Psoas muscle (tissue), 8 donors: Measurements from ENCODE around the gene TMPO. TPM values are rescaled to one million over a fixed set of nuclear protein-coding genes. Genes with fewer than 3 reads are reported as not detected.
"Not testable (repeated sequence)": the region's sequence is repeated elsewhere in the genome, so short reads cannot be mapped to it uniquely, and the experiment has no call there.

Source experiments
- ATAC-seq, 4 donors: fragments of 200-7000 bp; cut with Tn5 transposase; one replicate each; pipeline ENCODE4 v1.9.1; 2020; ENCODE audit warnings: moderate library complexity in 3 of 4, mild to moderate bottlenecking in 2 of 4
- DNase-seq, 2 donors: peaks; one replicate each; pipeline ENCODE4 v3.0.0-alpha.2; 2020
- H3K27ac ChIP-seq: fragments of 200-600 bp; one replicate; pipeline ENCODE4 v1.8.0; 2022
- H3K27me3 ChIP-seq, 3 donors: fragments of 200-600 bp in 1 of 3; one replicate each; pipeline versions ENCODE4 v1.6.1 to v1.8.0; 2013 to 2022; ENCODE audit warnings: low read length in 2 of 3, mild to moderate bottlenecking in 2 of 3, moderate library complexity in 1 of 3; ENCODE audit not compliant: insufficient read depth in 3 of 3
- H3K36me3 ChIP-seq, 2 donors: fragments of 200-600 bp in 1 of 2; one replicate each; pipeline versions ENCODE4 v1.6.1 to v1.8.0; 2013 to 2022; ENCODE audit warnings: low read depth in 1 of 2, mild to moderate bottlenecking in 1 of 2, moderate library complexity in 1 of 2; ENCODE audit not compliant: insufficient read depth in 1 of 2
- H3K4me1 ChIP-seq: fragments of 200-600 bp; one replicate; pipeline ENCODE4 v1.8.0; 2022
- H3K4me3 ChIP-seq: fragments of 200-600 bp; one replicate; pipeline ENCODE4 v1.8.0; 2022; ENCODE audit warnings: mild to moderate bottlenecking
- H3K9me3 ChIP-seq: fragments of 200-600 bp; one replicate; pipeline ENCODE4 v1.8.0; 2022
- WGBS, 3 donors: extraction: QIAGEN DNeasy Blood & Tissue Kit; methylation state at CpG; one replicate each; pipeline versions ENCODE4 v1.1.6 to v1.1.7; 2013; 5-methylcytosine and 5-hydroxymethylcytosine counted together
- intact Hi-C, 2 donors: fragments of 100-400 bp; cut with DNase I; formaldehyde crosslinking; loops; one replicate each; pipeline versions ENCODE4 v1.11.0 to v1.14.2; 2022
- polyA plus RNA-seq, 3 donors: library from polyadenylated mRNA; stranded (reverse); fragments of 200-250 nt; gene quantifications; one replicate each; pipeline ENCODE4 v1.2.3, GENCODE V29; 2013
- total RNA-seq, 4 donors: library from RNA; stranded (reverse); fragmentation: NEBNext Ultra II Directional in 2 of 4; extraction: Animal tissue kit (Norgen Biotek cat#: 25700) in 2 of 4; gene quantifications; one replicate each; pipeline versions ENCODE4 v1.2.1 to v1.2.4, GENCODE V29; 2021 to 2023
- TF ChIP-seq, protein P1 (sequence below): fragments of 200-600 bp; IDR thresholded peaks from one replicate; pipeline ENCODE4 v1.8.0; 2022; ENCODE audit warnings: antibody characterized with exemption
- donor health status: healthy with polysubstance abuse.
- donor health status: DM: no; HTN: no; CAD: no; lungs with moderate emphysema.
- donor health status: Bipolar disorder and iron deficiency.
- donor health status: healthy.
- donor health status: DM: yes; HTN: yes; CAD: no.
- donor health status: DM: no; HTN: no; CAD: no.
- donor health status: DM: no; HTN: no; CAD: no.
- donor health status: DM: yes; HTN: yes; CAD: no.

TMPO gene
- total and polyA plus RNA-seq, 7 donors, result 5.9 to 15.9 (median 9.1) TPM

DNA sequence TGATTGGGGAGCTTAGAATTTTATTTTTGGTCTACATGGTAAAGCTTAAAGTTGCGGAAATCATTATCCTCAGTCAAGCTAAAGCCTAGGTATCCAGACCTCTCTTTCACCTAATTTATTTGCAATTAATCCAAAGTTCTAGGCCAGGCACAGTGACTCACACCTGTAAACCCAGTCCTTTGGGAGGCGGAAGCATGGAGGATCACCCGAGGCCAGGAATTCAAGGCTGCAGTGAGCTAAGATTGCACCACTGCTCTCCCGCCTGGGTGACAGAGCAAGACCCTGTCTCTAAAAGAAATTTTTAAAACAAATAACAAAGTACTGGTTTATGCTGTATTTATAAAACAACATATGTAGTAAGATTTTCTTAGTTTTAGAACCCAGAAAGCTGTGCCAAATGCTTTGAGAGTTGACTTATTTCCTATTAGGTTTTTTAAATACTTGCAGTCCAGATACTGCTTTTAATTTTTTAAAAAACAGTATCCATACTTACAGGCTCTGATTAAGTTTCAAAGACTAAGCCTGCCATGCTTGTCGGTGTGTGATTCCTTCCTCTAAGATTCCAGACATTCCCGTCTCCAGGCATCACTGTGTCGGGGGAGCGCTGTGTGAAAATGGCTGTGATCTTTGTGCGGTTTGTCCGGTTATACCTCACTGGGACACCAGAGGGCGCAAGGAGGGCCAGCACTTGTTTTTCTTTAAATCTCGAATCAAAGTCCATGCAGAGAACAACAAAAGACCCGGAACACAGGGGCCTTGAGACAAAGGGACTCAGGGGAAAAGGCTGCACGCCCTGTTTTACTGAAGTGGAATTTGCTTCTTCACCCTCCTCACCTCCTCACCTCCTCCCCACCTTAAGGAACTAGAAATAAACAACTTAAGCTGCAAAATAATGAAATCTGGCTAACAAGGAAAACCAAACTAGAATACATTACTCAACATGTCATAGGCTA, 24.6 kb upstream of the TMPO start:
- Histone ChIP-seq H3K27ac (no peak overlapping the region), H3K4me1 (no peaks in the 10 kb centered on the region), H3K9me3 (no peaks in the 10 kb centered on the region), H3K36me3 (no peaks in the 10 kb centered on the region), H3K4me3 (no peak overlapping the region), H3K27me3 (no peaks in the 10 kb centered on the region)
- ATAC-seq (peak; percentile 78 to 92 (median 84)), DNase-seq (peak; percentile 81 to 88)
- WGBS, 3 donors, result 25 to 27% (median 27%) methylated on average over 14 of the region's 14 CpGs
- intact Hi-C loops, result loop anchor here (1.0 to 5.0 kb wide), 3 partner anchors 24 to 37 kb away; partner anchors contain the start of gene TMPO (in 2 of the 2)
- TF ChIP-seq, protein P1, sequence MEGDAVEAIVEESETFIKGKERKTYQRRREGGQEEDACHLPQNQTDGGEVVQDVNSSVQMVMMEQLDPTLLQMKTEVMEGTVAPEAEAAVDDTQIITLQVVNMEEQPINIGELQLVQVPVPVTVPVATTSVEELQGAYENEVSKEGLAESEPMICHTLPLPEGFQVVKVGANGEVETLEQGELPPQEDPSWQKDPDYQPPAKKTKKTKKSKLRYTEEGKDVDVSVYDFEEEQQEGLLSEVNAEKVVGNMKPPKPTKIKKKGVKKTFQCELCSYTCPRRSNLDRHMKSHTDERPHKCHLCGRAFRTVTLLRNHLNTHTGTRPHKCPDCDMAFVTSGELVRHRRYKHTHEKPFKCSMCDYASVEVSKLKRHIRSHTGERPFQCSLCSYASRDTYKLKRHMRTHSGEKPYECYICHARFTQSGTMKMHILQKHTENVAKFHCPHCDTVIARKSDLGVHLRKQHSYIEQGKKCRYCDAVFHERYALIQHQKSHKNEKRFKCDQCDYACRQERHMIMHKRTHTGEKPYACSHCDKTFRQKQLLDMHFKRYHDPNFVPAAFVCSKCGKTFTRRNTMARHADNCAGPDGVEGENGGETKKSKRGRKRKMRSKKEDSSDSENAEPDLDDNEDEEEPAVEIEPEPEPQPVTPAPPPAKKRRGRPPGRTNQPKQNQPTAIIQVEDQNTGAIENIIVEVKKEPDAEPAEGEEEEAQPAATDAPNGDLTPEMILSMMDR, result peak; percentile 83

DNA sequence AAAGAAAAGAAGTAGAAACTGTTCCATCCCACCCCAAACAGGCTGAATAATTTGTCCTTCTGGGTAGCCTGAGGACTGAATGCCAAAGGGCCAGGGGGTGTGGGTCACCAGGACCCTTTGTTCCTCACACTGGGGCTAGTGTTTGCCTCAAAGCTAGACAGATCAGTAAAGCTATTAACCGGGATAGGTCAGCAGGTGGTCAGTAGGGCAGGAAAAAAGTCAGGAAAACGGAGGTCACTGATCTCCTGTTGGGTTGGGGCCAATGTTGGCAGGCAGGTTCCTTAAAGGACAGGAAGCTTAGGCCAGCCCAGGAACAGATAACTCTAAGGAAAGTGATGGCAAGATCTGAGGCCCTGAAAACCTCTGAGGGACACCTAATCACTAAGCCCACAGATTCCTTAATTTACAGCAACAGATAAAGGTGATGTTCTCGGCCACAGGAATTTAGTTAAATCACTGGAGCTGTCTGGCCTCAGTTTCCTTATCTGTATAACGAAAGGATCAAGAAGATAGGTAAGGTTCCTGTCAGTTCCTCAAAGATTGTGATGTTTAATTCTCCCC, 22.7 kb upstream of the TMPO start:
- H3K27ac ChIP-seq, result no peak overlapping the region
- intact Hi-C loops, result loop anchor here in 1 of 2 donors (5.0 kb wide), 1 partner anchor 35 kb away; no protein-coding TSS in a partner anchor
- TF ChIP-seq, protein P1, result no peak
- DNase-seq (no peak), ATAC-seq (no peak)
- no peaks in the 10 kb centered on the region for H3K36me3 ChIP-seq
- H3K4me3 ChIP-seq, result no peak overlapping the region
- no peaks in the 10 kb centered on the region for H3K4me1 ChIP-seq
- H3K9me3 ChIP-seq, result no peaks in the 10 kb centered on the region
- 53 to 59% (median 54%) methylated on average over 4 of the region's 4 CpGs for WGBS, 3 donors
- no peaks in the 10 kb centered on the region for H3K27me3 ChIP-seq

DNA sequence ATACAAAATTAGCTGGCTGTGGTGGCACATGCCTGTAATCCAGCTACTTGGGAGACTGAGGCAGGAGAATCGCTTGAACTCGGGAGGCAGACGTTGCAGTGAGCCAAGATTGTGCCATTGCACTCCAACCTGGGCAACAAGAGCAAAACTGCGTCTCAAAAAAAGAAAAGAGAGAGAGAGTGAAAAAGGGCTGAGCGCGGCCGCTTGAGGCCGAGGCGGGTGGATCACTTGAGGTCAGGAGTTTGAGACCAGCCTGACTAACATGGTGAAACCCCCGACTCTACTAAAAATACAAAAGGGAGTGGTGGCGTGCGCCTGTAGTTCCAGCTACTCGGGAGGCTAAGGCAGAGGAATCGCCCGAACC, 14.1 kb upstream of the TMPO start:
- H3K4me1 ChIP-seq, H3K4me3 ChIP-seq, H3K9me3 ChIP-seq, H3K36me3 ChIP-seq, H3K27me3 ChIP-seq, ATAC-seq, DNase-seq, H3K27ac ChIP-seq: not testable (repeated sequence)
- intact Hi-C loops, result loop anchor here in 1 of 2 donors (5.0 kb wide), 1 partner anchor 91 kb away; the partner anchor contains the start of gene SLC25A3
- 95 to 96% (median 96%) methylated on average over 15 of the region's 15 CpGs for WGBS, 3 donors

DNA sequence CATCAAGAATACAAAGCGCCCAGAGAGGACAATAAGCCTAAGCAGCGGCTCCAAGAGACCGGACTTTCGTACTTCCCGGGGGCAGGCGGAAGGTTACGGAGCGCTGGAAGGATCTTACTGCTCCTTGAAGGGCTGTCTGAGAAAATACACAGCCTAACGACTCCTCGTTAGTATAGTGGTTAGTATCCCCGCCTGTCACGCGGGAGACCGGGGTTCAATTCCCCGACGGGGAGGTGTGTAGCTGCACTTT, 12.1 kb upstream of the TMPO start:
- 0% methylated on average over 16 of the region's 16 CpGs for WGBS, 3 donors
- no peaks in the 10 kb centered on the region for H3K4me1 ChIP-seq
- no peaks in the 10 kb centered on the region for H3K27me3 ChIP-seq
- peak; percentile 87 to 92 (median 88) for ATAC-seq
- H3K27ac ChIP-seq, result peak overlapping the region; percentile 96
- H3K9me3 ChIP-seq, result no peaks in the 10 kb centered on the region
- H3K36me3 ChIP-seq, result no peaks in the 10 kb centered on the region
- peak overlapping the region; percentile 81 for H3K4me3 ChIP-seq
- DNase-seq, result peak; percentile 83 to 92
- intact Hi-C loops, result loop anchor here in 1 of 2 donors (5.0 kb wide), 1 partner anchor 89 kb away; the partner anchor contains the start of gene SLC25A3
- TF ChIP-seq, protein P1, result no peak
